Mammary epithelial cell (primary cell): ENCODE results near the gene KSR2.

Source experiments
- EZH2 ChIP-seq: IDR thresholded peaks from 2 replicates; pipeline ENCODE4 v1.6.1; 2012; ENCODE audit warnings: low read length, inconsistent platforms, borderline replicate concordance
- TF ChIP-seq, protein P1 (sequence below), 2 donors: IDR thresholded peaks in 1 of 2; conservative IDR thresholded peaks in 1 of 2; 2 replicates each; pipeline ENCODE4 v1.5.1; 2011 to 2012; ENCODE audit warnings: inconsistent platforms in 2 of 2, low read length in 2 of 2, mild to moderate bottlenecking in 2 of 2, control low read depth in 1 of 2, low read depth in 1 of 2; ENCODE audit not compliant: insufficient read depth in 1 of 2; ENCODE audit errors: extremely low read depth in 1 of 2

DNA sequence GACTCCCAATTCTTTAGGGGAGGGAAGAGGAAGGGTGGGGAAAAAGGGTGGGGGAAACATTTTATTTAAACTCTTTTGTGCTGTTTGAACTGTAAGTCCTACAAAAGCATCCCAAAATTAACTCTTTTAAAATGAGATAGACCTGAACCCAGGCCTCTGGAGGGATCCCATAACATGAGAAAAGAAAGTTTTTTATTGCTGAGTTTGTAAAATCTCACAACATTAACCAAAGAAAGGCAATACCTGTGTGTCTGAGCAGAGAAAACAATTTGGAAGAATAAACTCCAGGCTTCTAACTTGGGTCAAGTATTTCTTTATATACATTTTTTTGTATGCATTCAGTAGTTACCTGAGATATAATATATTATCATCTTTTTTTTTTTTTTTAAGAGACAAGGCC is 107.1 kb downstream of the KSR2 start:
- TF ChIP-seq, protein P1, sequence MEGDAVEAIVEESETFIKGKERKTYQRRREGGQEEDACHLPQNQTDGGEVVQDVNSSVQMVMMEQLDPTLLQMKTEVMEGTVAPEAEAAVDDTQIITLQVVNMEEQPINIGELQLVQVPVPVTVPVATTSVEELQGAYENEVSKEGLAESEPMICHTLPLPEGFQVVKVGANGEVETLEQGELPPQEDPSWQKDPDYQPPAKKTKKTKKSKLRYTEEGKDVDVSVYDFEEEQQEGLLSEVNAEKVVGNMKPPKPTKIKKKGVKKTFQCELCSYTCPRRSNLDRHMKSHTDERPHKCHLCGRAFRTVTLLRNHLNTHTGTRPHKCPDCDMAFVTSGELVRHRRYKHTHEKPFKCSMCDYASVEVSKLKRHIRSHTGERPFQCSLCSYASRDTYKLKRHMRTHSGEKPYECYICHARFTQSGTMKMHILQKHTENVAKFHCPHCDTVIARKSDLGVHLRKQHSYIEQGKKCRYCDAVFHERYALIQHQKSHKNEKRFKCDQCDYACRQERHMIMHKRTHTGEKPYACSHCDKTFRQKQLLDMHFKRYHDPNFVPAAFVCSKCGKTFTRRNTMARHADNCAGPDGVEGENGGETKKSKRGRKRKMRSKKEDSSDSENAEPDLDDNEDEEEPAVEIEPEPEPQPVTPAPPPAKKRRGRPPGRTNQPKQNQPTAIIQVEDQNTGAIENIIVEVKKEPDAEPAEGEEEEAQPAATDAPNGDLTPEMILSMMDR (conservative IDR thresholded peaks at IDR 0.05 in 1 of 2, IDR thresholded peaks at IDR 0.05 in 1 of 2; ENCODE audit: extremely low read depth in 1 of 2, insufficient read depth in 1 of 2, low read depth in 1 of 2, low read length in 2 of 2), result no peak
- no peak for TF ChIP-seq EZH2
